HG03139 (cell line): Measurements from ENCODE around the gene LTBP4.

ENCODE experiments used
- ATAC-seq: cut with Tn5 transposase; IDR thresholded peaks from one replicate; pipeline ENCODE4 v1.9.1; 2021; ENCODE audit not compliant: unreplicated experiment

Gene LTBP4

GRCh38 chr19:40596608-40597328 lies 4.4 kb upstream of the LTBP4 start:
- ATAC-seq = no peak

- ATAC-seq = no peak
Observed at GRCh38 chr19:40597329-40597838, 3.8 kb upstream of the LTBP4 start.

- no peak for ATAC-seq
Observed at GRCh38 chr19:40598121-40598917, 2.9 kb upstream of the LTBP4 start.

DNA sequence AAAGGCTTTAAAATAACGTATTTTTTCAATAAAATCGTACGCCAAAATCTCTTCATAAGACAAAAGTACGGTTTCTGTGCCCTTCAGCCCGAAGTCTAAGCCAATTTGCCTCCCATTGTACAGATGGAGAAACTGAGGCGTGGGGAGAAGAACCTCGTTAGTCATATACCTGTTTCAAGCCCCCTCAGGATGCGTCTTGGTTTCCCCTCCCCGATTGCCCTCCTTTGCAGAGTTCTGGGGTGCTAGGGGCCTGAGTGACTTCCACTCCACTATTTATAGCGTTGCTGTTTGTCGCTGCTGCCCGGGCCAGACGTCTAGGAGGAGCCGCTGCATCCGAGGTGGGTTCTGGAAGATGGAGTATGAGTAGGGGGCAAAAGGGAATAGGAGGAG lies 2.3 kb upstream of the LTBP4 start:
- ATAC-seq = no peak

DNA sequence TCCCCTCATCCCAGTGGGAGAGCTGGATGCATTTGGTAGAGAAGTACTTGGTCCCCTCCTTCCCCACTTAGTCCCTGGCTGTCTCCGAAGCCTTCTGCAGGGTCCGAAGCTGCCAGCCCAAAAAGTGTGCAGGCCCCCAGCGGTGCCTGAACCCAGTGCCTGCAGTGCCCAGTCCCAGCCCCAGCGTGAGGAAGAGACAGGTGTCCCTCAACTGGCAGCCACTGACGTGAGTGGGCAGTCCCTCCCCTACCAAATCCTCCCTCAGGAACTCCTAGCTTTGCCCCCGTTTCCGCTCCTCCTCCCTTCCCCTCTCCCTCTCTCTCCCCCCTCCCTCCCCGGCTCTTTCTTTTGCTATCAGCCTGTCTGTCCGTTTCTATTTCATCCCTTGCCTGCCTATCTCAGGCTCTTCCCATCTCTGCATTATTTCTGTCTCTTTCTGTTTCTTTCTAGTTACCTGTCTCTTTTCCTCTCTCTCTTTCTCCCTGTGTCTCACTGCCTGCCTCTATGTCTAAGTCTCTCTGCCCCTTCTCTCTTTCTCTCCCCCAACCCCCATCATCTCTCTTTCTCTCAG lies 1.8 kb upstream of the LTBP4 start:
- ATAC-seq = no peak

- no peak for ATAC-seq
Observed at GRCh38 chr19:40599902-40600569, 1.1 kb upstream of the LTBP4 start.

DNA sequence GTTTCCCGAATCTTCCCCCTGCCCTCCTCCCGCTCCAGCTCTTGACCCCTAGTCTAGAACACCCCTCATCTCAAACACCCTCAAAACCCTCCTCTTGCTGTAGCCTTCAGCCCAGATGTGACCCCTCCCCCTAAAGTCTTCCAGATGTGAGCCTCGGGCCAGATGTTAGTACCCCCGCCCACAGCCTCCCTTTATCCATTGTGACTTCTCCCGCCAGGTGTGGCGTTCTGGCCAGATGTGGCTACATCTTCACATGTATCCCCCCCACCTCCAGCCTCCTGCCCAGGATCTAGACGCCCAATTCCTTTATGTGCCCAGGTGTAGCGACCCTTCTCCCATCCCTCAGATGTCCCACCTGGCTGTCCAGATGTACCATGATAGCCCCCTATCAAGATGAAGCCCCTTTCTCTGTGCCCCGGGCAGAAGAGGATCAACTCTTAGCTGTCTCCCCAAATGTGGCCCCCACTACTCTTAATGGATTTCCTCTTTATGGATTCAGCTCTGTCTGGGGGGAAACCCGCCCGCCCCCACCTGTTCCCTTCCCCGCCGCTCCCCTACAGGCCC lies 517 bp upstream of the LTBP4 start:
- no peak for ATAC-seq

DNA sequence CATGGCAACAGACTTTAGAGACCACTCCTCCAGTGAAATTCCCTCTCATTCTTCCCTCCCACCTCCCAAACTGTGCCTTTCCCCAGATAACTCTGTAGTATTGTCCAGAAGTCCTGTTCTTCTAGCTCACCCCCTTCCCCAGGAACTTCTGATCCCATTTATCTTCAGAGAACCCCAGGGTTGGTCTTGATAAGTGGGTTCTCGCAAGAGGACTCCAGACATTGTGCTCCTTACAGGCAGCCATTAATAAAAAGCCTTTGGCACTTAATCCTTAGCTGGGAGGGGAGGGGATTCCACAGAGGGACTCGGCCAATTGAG lies 1.9 kb downstream of the LTBP4 start:
- no peak for ATAC-seq

DNA sequence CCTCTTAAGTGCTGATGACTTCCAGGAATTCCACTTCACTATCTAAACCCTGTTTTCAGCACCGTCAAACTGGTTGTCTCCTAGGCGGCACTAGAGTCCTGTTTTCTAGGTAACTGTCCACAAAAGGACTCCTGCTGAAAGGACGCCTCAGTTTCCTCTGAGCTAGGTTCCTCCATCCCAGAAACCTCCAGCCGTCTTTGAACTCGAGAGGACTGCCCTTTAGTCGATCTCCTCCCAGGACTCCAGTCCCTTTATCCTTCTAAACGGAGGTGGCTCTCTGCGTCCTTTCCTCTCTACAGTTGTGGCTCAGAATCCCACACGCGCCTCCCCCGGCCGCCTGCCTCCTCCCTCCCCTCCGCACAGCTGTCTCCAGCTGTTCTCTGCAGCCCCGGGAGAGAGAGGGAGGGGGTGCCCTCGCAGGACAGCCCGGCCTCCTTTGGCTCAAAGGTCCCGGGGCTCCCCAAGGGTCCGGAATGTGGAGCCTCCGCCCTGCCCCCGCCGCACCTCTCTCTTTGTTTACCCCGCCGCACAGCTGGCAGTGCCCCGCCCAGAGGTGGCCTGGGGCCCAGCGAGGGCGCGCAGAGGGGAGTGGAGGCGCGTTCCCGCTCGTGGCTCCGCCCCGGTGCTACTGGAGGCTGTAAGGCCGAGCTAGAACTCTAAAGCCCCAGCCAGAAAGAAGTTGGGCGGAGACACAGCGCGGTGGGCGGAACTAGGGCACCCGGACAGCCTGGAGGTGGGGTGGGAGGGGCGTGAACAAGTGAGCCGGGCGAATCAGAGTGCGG lies 2.4 kb downstream of the LTBP4 start:
- ATAC-seq = peak; percentile 57

DNA sequence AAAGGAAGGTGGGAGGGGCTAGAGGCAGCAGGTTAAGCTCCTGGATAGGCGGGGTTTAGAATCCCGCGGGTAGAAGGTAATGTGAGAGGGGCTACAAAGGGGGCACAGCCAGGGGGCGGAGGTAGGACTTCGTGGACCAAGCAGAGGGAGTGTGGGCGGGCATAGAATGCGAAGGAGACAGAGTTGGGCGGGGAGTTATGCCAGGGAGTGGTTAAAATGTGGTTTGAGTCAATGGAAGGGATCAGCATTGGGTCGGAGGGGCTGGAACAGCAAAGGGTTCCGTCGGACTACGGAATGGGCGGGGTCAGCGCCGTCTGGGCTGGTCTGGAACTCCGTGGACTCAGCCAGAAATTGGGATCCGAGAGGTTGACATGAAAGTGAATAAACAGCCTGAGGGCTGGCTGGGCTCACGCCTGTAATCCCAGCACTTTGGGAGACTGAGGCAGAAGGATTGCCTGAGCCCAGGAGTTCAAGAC lies 3.0 kb downstream of the LTBP4 start:
- no peak for ATAC-seq

GRCh38 chr19:40604647-40605215 lies 3.6 kb downstream of the LTBP4 start:
- no peak for ATAC-seq

DNA sequence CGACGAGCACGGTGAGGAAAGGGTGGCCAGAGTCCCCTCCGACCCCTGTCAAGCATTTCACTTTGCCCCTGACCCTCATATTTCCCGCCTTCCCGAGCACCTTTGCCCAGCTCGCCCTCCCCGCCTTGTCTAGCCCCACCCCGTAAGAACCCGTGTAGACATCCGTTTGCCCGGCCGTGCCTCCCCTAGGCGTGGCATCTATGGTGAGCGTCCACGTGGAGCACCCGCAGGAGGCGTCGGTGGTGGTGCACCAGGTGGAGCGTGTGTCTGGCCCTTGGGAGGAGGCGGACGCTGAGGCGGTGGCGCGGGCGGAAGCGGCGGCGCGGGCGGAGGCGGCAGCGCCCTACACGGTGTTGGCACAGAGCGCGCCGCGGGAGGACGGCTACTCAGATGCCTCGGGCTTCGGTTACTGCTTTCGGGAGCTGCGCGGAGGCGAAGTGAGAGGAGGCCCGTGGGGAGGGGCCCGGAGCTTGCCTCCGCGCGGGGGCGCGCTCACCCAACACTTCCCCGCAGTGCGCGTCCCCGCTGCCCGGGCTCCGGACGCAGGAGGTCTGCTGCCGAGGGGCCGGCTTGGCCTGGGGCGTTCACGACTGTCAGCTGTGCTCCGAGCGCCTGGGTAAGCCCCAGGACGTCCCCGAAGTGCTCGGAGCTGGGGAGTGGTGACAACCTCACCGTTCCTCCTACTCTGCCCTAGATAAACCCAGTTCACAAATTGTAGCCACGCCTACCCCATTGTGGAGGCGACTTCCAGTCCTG lies 4.2 kb downstream of the LTBP4 start:
- no peak for ATAC-seq

DNA sequence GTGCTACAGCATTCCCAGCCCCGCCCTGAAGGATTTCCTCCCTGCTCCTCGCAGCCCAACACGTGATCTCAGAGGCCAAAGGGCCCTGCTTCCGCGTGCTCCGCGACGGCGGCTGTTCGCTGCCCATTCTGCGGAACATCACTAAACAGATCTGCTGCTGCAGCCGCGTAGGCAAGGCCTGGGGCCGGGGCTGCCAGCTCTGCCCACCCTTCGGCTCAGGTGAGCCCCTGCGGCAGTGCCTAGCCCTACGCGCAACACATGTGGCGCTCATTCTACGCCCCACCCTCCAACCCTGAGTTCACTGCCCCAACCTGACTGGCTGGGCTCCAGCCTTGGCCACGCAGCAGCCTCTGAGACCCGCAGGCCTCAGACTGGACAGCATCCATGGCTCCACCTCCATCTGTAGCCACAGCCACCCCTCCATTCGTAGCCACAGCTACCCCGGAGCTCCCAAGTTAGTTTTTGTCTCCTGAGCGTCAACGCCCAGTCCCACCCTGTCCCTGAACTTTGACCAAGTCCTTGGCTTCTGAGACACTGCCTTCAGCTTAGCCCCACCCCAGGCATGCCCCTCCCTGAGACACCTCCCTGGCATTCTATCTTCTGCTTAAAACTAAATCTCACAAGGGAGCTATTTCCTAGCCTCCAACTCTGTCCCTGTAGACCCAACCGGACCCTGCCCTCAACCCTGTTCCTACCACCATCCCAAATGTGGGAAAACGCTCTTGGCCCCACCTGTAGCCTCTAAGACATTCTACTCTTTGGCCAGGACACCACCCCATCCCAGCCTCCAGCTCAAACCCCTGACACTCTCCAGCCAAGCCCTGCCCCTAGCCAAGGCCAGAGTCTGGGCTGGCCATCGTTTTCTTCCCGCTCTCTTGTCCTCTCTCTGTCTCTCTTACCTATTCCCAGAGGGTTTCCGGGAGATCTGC lies 6.4 kb downstream of the LTBP4 start:
- ATAC-seq = no peak

GRCh38 chr19:40608240-40608621 lies 7.1 kb downstream of the LTBP4 start:
- ATAC-seq = no peak

DNA sequence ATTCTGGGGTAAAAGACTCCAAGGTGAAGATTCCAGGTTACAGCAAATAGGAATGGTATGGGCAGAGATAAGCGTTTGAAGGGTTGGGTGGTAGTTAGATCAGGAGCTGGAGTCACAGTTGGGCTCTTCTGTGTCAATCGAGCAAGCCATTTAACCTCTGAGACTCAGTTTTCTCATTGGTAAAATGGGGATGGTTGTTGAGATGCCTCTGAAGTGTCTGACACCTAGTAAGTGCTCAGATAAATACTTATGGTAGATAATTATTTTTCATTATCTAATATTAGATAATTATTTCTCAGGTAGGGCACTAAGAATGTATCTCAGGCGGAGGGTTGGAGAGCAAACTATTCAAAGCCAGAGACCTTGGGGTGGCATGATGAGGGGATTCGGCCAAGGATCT lies 7.8 kb downstream of the LTBP4 start:
- no peak for ATAC-seq

DNA sequence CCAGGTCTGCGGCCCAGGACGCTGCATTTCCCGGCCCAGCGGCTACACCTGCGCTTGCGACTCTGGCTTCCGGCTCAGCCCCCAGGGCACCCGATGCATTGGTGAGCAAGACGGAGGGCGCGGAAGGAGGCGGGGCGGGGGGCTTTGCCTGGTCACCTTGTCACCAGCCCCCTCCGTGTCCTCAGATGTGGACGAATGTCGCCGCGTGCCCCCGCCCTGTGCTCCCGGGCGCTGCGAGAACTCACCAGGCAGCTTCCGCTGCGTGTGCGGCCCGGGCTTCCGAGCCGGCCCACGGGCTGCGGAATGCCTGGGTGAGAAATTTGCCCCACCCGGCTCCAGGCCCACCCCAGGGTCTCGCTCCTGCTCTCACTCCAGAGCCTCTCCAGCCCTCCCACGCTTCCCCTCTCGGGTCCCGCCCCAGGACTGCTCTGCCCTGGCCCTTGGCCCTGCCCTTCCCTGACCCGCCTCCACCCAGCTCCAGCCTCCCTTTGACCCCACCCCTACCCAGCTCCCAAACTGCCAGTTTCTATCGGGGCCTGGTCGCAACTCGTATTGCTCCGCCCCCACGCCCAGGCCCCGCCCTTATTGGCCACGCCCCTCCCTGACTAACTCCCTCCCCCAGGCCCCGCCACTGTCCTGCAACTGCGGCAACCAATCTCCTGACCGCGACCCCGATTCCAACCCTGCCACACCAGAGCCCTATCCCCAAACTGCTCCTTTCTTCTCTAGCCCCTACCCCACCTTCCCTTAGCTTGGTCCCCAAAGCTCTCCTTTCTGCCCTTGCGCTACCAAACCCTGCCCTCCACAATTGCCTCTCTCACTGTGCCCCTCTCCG lies 8.6 kb downstream of the LTBP4 start:
- ATAC-seq = peak; percentile 35

DNA sequence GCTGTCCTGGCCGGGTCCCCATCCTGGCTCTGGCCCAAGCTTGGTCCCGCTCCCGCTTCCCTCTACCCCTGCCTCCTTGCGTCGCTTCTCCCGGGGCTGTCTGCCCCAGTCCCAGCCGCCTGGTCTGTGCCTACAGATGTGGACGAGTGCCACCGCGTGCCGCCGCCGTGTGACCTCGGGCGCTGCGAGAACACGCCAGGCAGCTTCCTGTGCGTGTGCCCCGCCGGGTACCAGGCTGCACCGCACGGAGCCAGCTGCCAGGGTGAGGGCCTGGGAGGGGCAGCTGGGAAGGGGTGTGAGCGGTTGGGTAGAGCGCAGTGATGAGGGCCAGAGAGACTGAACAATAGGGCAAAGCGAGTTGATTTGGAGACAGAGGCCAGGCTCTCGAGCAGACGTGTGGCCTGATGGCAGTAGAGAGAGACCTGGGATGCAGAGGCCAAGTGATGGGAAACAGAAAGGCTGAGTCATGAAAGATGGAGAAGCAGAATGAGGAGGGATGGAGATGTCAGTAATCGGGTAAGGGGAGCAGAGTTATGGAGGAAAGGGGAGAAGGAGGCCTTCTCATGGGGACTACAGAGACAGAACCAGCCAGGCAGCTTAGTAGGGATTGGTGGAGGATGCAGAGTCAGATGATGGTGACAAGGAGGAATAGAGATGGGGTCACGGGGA lies 9.4 kb downstream of the LTBP4 start:
- ATAC-seq = no peak
